Activated CD8-positive, alpha-beta T cell treated with anti-CD3 and anti-CD28 coated beads, Interleukin-2, amount 10 ng/mL, durations not matched to agents 7 days and 5 days (primary cell): Measurements from ENCODE around the gene KITLG. TPM values are rescaled to one million over a fixed set of nuclear protein-coding genes. Genes with fewer than 3 reads are reported as not detected.
"Not testable (repeated sequence)": the region's sequence is repeated elsewhere in the genome, so short reads cannot be mapped to it uniquely, and the experiment has no call there.

ENCODE experiments used
- ATAC-seq: fragments of 150-1000 bp; cut with Tn5 transposase; one replicate; pipeline ENCODE4 v1.10.0; 2021; ENCODE audit warnings: moderate library complexity
- CTCF ChIA-PET: fragments of 350-600 bp; sonication (Branson Sonifier 250); formaldehyde crosslinking; loops from one replicate; lab custom pipeline; 2021; ENCODE audit warnings: antibody characterized with exemption; lab: Charles Lee
- POLR2A ChIA-PET: fragments of 350-600 bp; sonication (Branson Sonifier 250); formaldehyde crosslinking; loops from one replicate; lab custom pipeline; 2021; ENCODE audit warnings: antibody characterized with exemption; lab: Charles Lee
- DNase-seq: peaks from one replicate; pipeline ENCODE4 v3.0.0-alpha.2; 2020
- H3K27ac Mint-ChIP-seq: one replicate; pipeline ENCODE4 v1.8.0; 2021; ENCODE audit warnings: mild to moderate bottlenecking, mixed read lengths
- H3K27me3 Mint-ChIP-seq: one replicate; pipeline ENCODE4 v1.8.0; 2021; ENCODE audit warnings: low read depth, mixed read lengths
- H3K36me3 Mint-ChIP-seq: one replicate; pipeline ENCODE4 v1.8.0; 2021; ENCODE audit warnings: low read depth, mixed read lengths
- H3K4me1 Mint-ChIP-seq: one replicate; pipeline ENCODE4 v1.8.0; 2021; ENCODE audit warnings: low read depth, mixed read lengths
- H3K4me3 Mint-ChIP-seq: one replicate; pipeline ENCODE4 v1.8.0; 2021; ENCODE audit warnings: mild to moderate bottlenecking, mixed read lengths
- H3K9me3 Mint-ChIP-seq: one replicate; pipeline ENCODE4 v1.8.0; 2022; ENCODE audit warnings: mixed read lengths; ENCODE audit not compliant: insufficient read depth
- total RNA-seq, 2 experiments: library from RNA; stranded (reverse); gene quantifications; one replicate each; pipeline ENCODE4 v1.2.3, GENCODE V29; 2021

Gene KITLG
- total RNA-seq, 2 experiments from 2014 or later, result not detected

GRCh38 chr12:88468581-88468980 is 111.7 kb downstream of the KITLG start:
- no peak overlapping the region for H3K27ac Mint-ChIP-seq
- H3K27me3 Mint-ChIP-seq, result no peaks in the 10 kb centered on the region
- H3K4me3 Mint-ChIP-seq, result no peak overlapping the region
- H3K9me3 Mint-ChIP-seq, result no peaks in the 10 kb centered on the region
- ChIA-PET POLR2A (no interaction called here), CTCF (no interaction called here)
- H3K4me1 Mint-ChIP-seq, result no peaks in the 10 kb centered on the region
- H3K36me3 Mint-ChIP-seq, result no peaks in the 10 kb centered on the region
- ATAC-seq (no peak), DNase-seq (no peak)

- POLR2A ChIA-PET, ATAC-seq, H3K27ac Mint-ChIP-seq, H3K9me3 Mint-ChIP-seq, DNase-seq, H3K4me3 Mint-ChIP-seq, H3K36me3 Mint-ChIP-seq, CTCF ChIA-PET, H3K27me3 Mint-ChIP-seq, H3K4me1 Mint-ChIP-seq: not testable (repeated sequence)
Measured at GRCh38 chr12:88466708-88467107, 113.6 kb downstream of the KITLG start.

DNA sequence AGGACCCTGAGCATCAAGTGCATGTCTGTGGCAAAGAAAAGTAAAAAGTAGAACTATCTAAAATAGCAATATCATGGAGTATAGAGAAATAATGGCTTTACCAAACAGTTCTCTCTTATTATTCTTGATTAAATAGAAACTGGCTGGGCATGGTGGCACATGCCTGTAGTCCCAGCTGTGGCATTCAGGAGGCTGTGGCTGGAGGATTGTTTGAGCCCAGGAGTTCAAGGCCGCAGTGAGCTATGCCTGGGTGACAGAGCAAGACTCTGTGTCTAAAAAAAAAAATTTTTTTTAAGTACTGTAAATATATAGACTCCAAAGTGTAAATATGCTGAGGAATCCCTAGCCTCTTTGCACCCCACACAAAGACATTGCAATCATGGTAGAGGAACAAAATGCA is 121.9 kb downstream of the KITLG start:
- CTCF ChIA-PET, result no interaction called here
- H3K36me3 Mint-ChIP-seq, result no peaks in the 10 kb centered on the region
- H3K4me3 Mint-ChIP-seq, result no peak overlapping the region
- H3K9me3 Mint-ChIP-seq, result no peaks in the 10 kb centered on the region
- no peak overlapping the region for H3K27ac Mint-ChIP-seq
- POLR2A ChIA-PET, result no interaction called here
- DNase-seq (no peak), ATAC-seq (no peak)
- no peaks in the 10 kb centered on the region for H3K4me1 Mint-ChIP-seq
- H3K27me3 Mint-ChIP-seq, result no peaks in the 10 kb centered on the region

DNA sequence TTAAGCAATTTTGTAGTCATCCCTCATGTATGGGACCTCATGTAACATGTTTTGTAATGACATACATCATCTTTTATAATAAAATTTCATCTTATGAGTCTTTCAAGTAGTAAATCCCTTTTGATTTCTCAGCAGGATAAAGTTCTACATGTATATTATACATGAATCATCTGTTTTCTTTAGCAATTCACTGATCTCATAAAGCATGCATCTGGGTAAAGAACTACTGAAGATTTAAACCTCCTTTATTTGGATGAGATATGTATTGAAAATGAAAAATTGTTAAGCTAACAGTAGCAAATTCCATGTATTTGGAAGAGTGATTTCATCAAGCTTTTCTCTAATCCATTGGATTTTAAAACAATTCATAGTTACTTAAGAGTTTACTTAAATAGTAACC is 126.9 kb downstream of the KITLG start:
- H3K36me3 Mint-ChIP-seq, result no peaks in the 10 kb centered on the region
- H3K9me3 Mint-ChIP-seq, result no peaks in the 10 kb centered on the region
- no peak overlapping the region for H3K4me3 Mint-ChIP-seq
- POLR2A ChIA-PET, result no interaction called here
- H3K4me1 Mint-ChIP-seq, result no peaks in the 10 kb centered on the region
- ATAC-seq (no peak), DNase-seq (no peak)
- CTCF ChIA-PET, result no interaction called here
- no peak overlapping the region for H3K27ac Mint-ChIP-seq
- H3K27me3 Mint-ChIP-seq, result no peaks in the 10 kb centered on the region

DNA sequence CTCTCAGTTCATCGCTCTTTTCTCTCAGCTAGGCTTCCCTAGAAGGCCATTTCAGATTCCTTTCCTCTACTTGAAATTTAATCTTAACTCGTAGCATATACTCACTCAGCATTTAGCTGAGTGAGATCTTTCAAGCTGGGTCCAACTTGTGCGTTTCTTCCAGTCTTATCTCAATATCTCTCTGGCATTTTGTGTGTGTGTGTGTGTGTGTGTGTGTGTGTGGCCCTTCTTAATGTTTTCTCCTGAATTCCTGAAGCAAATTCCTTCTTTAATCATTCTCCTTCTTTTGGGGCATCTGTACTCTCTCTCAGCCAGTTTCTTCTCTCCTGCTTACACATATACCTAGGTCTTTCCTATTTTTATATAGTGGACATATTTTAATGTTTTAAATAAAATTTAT is 129.1 kb downstream of the KITLG start:
- ATAC-seq, result no peak
- Mint-ChIP-seq H3K4me3 (no peak overlapping the region), H3K36me3 (no peaks in the 10 kb centered on the region), H3K4me1 (no peaks in the 10 kb centered on the region), H3K27me3 (no peaks in the 10 kb centered on the region), H3K9me3 (no peaks in the 10 kb centered on the region), H3K27ac (no peak overlapping the region)
- no peak for DNase-seq
- POLR2A ChIA-PET, result no interaction called here
- CTCF ChIA-PET, result no interaction called here

GRCh38 chr12:88450136-88450535 is 130.1 kb downstream of the KITLG start:
- ATAC-seq (no peak), DNase-seq (no peak)
- no peak overlapping the region for H3K4me3 Mint-ChIP-seq
- no peaks in the 10 kb centered on the region for H3K4me1 Mint-ChIP-seq
- ChIA-PET CTCF (no interaction called here), POLR2A (no interaction called here)
- no peak overlapping the region for H3K27ac Mint-ChIP-seq
- H3K9me3 Mint-ChIP-seq, result no peaks in the 10 kb centered on the region
- H3K27me3 Mint-ChIP-seq, result no peaks in the 10 kb centered on the region
- H3K36me3 Mint-ChIP-seq, result no peaks in the 10 kb centered on the region

DNA sequence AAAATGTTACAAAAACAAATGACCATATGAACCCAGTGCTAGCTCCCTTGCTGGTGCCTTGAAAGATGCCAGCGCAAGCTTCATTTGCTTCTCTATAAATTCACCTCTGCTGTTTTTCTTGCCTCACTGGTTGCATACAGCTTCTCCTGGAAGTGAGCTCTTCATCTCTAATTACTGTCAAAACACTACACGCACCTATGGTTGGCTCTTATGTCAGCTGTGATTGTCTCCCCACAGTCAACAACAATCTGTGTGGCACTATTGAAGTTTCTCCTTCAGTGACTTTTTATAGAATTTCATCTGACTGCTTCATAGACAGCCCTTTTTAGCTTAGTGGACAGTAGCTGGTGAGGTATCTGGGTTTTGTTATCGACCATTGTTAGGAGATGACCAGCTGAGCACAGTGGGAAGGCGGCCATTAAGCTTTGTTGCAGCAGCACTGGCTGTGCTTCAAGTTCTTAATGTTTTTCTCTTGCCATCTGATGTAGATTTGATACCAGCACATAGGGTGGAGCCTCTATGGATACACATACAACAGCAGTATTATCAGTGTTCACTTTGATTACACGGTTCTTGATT is 131.8 kb downstream of the KITLG start:
- no peaks in the 10 kb centered on the region for H3K9me3 Mint-ChIP-seq
- no peak overlapping the region for H3K27ac Mint-ChIP-seq
- no peaks in the 10 kb centered on the region for H3K36me3 Mint-ChIP-seq
- ChIA-PET CTCF (interaction anchor here (0.8 kb wide), 1 partner anchor 13 kb away, joined by 3 read pairs; no protein-coding TSS in a partner anchor), POLR2A (no interaction called here)
- DNase-seq (no peak), ATAC-seq (no peak)
- H3K27me3 Mint-ChIP-seq, result no peaks in the 10 kb centered on the region
- no peak overlapping the region for H3K4me3 Mint-ChIP-seq
- H3K4me1 Mint-ChIP-seq, result no peaks in the 10 kb centered on the region

GRCh38 chr12:88445705-88446394 is 134.4 kb downstream of the KITLG start:
- DNase-seq, result no peak
- ChIA-PET CTCF (no interaction called here), POLR2A (no interaction called here)
- Mint-ChIP-seq H3K27me3 (no peaks in the 10 kb centered on the region), H3K36me3 (no peaks in the 10 kb centered on the region), H3K4me1 (no peaks in the 10 kb centered on the region), H3K27ac (no peak overlapping the region), H3K4me3 (no peak overlapping the region), H3K9me3 (no peaks in the 10 kb centered on the region)
- no peak for ATAC-seq

GRCh38 chr12:88444481-88444880 is 135.8 kb downstream of the KITLG start:
- Mint-ChIP-seq H3K36me3 (no peaks in the 10 kb centered on the region), H3K27me3 (no peaks in the 10 kb centered on the region), H3K9me3 (no peaks in the 10 kb centered on the region), H3K4me1 (no peaks in the 10 kb centered on the region), H3K4me3 (no peak overlapping the region), H3K27ac (no peak overlapping the region)
- ChIA-PET CTCF (no interaction called here), POLR2A (no interaction called here)
- no peak for ATAC-seq
- DNase-seq, result no peak
